HG02763 (cell line): ENCODE data around the gene CBX8.
"Not testable (repeated sequence)": the region's sequence is repeated elsewhere in the genome, so short reads cannot be mapped to it uniquely, and the experiment has no call there.

ENCODE experiments used
- ATAC-seq: cut with Tn5 transposase; IDR thresholded peaks from one replicate; pipeline ENCODE4 v1.9.1; 2021; ENCODE audit warnings: mild to moderate bottlenecking, moderate library complexity; ENCODE audit not compliant: unreplicated experiment

CBX8 gene

DNA sequence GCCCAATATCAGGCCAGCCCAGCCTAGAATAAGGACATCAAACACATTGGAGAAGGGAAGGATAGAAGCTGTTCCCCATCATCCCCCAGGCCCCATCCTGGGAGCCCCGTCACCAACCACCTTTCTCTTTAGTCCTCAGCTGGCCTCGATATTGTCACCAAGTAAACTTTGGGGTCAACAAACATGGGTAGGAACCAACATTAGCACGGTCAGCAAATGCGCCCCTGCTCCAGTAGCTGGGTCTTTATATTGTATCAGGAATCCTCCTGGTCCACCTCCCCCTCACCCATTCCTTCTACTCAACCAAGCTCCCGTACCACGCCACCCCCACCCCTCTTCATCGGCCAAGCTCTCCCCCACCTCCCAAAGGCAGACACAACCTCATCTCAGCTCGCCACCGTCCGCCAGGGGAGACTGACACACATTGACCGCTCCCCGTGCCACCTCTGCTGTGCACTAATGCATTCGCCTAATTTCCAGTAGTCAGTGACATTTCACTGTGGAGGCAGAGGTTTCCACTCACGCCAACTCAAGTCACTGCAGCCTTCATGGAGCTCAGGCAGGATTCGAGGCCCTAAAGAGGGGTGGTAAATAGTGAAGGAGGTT is 39.6 kb downstream of the CBX8 start:
- ATAC-seq = no peak

DNA sequence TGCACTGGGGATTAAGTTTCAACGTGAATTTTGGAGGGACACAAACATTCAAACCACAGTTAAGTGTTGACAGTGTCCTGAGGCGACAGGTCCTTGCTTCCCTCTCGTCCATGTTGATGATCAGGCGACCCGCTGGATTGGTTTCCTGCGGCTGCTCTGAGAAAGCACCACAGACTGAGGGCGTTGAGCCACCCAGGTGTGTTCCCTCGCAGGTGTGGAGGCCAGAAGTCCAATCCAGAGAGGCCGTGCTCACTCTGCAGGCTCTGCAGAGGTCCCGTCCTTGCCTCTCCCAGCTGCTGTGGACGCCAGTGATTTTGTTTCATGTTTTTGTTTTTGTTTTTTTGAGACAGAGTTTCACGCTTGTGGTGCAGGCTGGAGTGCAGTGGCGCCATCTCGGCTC is 41.3 kb downstream of the CBX8 start:
- ATAC-seq = no peak

DNA sequence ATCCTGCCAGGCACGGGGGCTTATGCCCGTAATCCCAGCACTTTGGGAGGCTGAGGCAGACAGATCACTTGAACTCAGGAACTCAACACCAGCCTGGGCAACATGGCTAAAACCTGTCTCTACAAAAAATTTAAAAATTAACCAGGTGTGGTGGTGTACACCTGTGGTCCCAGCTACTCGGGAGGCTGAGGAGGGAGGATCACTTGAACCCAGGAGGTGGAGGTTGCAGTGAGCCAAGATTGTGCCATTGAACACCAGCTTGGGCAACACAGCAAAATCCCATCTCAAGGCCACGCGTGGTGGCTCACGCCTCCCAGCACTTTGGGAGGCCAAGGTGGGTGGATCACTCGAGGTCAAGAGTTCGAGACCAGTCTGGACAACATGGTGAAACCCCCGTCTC is 42.0 kb downstream of the CBX8 start:
- ATAC-seq = not testable (repeated sequence)

DNA sequence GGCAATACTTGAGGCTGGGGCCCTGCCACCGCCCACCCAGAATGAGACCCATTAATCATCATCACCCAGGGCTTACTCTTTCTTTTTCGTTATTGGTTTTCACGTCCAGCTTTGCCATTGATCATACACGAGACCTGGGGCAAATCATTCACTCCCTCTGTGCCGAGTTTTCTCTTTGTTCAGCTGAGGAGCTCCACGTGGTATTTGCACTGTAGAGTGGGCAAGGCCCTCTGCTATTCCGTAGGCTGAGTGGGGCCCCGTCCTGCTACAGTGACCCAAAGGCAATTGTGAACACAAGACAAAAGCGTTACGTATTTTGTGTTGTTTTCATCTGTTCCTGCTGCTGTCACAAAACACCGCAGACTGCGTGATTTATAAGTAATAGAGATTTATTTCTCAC is 42.5 kb downstream of the CBX8 start:
- no peak for ATAC-seq

DNA sequence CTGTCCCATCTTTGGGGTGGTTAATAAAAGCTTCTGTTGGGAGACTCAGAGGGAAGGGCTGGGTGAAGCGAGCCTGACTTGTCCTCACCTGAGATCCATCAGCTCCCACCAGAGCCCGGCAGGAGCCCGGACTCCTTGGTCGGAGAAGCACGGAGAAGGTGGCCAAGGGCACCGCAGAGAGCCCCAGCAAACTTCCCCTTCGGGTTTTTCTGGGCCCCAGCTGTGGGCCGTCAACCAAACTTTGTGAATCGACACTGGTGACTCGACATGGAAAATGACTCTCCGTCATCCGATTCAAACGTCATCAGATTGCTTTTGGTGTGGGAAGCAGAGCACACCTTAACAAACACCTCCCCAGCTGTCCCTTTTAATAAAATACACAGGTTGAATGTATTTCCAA is 44.7 kb downstream of the CBX8 start:
- ATAC-seq = no peak

DNA sequence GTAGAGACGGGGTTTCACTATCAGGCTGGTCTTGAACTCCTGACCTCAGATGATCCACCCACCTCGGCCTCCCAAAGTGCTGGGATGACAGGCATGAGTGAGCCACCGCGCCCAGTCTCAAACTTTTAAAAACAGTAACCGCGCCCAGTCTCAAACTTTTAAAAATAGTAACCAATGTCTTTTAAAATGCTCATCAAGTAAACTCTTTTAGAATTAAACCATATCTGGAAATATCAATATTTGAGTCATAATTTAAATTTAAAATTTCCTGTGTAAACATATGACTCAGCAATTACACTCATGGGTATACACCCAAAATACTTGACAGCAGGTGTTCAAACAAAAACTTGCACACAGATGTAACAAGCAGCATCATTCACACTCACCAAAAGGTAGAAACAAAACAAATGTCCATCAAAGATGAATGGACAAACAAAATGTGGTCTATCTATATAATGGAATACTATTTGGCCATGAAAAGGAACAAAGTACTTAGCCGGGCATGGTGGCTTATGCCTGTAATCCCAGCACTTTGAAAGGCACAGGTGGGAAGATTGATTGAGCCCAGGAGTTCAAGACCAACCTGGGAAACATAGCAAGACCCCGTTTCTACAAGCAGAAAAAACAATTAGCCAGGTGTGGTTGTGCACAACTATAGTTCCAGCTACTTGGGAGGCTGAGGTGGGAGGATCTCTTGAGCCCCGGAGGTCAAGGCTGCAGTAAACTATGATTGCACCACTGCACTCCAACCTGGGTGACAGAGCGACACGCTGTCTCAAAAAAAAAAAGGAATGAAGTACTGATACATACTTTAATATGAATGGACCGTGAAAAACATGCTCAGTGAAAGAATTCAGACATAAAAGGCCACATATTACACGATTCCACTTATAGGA is 46.0 kb downstream of the CBX8 start:
- ATAC-seq = no peak

DNA sequence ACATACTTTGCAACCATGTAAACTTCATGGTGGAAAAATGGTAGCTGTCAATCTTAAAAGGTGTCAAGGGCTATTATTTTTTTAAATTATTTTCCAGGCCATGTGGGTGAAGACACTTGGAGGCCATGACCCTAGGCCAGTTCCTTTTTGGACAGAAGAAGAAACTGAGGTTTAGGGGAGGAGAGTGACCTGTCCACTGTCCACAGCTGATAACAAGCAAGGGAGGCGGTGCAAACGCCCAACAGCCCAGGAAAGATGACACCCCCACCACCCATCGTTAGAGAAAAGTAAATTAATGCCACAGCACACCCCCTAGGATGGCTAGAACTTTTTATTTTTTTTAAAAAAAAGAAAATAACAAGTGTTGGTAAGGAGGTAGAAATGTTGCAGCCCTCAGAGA is 46.9 kb downstream of the CBX8 start:
- no peak for ATAC-seq

DNA sequence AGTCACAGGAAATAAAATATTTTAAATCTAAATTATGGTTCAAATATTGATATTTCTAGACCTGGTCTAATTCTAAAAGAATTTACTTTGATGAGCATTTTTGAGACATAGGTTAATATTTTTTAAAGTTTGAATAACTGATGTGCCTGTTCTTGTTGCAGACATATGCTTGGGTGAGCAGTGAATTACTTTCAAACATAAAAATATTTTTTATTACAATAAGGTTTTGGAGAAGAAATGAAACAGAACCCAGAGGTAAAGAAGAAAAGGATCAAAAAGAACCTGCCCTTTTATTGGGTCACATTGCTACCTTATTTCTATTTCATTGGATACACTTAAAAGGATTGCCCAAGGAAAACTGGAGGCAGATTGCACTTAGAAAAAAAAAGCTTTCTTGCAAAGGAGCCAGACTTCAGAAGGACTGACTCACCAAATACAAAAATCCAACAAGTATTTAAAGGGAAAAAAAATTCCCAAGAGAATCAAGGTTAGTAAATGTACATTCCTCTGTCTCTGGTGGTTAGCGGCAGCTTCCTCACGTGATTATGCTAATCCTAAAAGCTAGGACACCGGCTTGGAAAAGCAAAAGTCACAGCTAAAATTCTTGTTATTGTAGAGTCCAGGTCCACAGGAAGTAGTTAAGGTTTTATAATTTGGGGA is 47.6 kb downstream of the CBX8 start:
- ATAC-seq = no peak

DNA sequence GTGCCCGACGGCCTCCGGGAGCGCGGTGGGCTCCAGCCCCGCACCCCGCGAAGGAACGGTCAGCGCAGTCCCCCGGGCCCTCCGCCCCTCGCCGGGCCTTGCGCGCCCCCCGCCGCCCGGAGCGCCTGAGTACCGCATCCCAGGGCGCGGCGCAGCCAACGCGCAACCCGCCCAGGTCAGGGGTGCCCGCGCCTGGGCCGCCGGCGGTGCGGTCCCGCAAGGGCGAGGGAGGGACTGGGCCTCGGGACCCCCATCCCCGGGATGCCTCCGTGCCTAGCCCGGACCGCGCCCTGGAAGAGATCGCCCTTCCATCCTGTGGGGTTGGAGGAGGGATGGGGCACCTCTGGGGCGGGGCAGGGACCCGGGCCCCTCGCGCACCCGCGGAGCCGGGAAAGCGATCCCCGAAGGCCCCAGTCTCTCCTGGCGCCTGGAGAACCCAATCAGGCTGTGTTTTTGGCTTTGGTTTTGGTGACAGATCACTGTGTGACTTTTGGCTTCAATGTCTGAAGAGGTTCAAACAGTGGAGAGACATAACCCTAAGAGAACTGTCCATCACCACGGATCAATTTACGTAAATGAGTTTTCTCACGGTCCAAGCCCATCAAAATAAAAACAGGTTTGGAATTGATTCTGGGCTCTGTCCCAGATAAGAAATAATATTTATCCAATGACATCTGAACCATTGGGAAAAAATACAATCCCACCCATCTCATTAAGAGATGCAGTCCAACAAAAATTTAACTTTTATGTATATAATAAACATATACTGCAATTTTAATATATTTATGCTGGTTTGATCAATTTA is 48.4 kb downstream of the CBX8 start:
- ATAC-seq = no peak

DNA sequence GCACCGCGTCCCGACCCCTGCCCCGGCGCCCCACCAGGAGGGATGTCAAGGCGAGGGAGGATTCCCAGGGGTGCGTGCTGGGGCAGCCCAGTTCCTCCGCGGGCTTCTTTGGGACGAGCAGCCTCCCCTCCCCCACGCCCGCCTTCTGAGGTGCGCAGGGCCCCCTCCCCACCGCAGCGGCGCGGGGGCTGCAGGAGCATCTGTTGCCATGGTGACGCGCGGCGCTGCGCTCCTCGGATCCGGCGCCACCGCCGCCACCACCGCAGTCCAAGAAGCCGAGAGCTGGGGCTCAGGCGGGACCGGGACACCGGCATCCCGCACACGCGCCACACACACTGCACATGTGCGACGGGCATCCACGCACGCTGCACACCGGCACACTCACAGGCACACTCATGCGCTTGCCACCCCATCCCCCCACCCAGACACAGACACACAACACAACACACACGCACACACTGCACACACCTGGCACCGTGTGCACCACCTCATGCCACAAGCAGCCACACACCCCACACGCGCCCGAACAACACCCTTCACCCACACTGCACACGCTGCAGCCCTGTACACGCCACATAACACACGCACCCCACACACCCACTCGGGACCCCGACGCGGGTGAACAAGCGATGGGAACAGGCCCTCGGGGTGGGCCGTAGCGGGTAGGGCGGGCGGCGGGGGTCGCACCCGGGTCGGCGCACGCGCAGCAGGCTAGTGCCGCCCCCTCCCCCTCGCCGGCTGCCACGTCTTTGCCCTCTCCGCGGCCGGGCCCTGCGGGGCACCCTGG is 49.2 kb downstream of the CBX8 start:
- no peak for ATAC-seq

DNA sequence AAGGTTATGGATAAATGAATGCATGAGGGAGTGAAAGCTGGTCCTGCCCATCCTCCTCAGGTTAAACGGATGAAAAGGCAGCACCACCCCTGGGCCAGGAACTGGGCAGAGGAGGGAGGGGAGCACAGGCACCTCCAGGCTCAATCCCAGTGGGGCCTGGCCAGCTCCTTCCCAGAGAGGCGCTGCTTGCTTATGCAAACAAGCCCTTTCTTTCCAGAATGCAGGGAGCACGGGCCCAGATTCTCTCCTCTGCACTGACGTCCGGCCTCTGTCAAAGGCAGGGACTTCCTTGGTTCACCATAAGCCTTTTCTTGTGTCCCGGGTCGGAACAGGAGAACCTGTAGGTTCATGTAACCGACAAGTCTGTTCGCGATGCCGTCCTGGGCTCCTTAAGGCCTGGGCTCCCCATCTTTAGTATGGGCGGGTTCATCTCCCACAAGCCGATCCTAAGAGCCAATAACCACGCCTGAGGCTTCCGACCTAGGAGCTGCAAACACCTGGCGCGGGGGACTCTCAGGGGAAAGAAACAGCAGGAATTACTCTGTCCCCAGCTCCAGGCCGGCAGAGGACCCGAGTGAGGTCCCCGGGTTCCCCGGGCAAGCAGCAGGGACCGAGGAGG is 49.9 kb downstream of the CBX8 start:
- no peak for ATAC-seq

DNA sequence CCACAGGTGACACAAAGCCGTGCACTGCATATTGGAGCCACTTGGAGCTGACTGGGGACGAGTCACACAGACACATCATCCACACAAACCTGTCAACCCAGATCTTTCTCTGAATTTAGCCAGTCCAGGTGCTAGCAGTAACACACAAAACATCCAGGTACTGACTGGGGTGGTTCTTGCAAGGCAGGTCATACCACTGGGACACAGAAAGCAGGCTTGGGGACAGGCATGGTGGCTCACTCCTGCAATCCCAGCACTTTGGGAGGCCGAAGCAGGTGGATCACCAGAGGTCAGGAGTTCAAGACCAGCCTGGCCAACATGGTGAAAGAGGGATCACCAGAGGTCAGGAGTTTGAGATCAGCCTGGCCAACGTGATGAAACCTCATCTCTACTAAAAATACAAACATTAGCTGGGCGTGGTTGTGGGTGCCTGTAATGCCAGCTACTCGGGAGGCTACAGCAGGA is 51.2 kb downstream of the CBX8 start:
- ATAC-seq = no peak

DNA sequence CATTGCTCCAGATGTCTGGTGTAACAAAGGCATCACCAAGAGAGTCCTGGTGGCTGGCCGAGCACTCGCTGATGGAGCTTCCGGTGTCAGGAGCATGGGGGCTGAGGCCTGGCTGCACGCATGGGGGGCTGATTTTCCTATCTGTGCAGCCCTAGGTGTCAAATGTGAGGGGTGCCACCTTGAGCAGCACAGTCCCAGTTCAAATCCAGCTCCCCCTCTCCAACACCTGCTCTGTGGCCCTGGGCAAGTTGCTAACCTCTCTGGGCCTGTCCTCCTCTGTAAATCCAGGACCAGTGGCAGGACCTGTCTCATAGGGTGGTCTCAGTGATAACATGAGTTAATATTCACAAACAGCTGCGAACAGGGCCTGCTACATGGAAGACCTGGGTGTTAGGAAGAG is 53.3 kb downstream of the CBX8 start:
- no peak for ATAC-seq

DNA sequence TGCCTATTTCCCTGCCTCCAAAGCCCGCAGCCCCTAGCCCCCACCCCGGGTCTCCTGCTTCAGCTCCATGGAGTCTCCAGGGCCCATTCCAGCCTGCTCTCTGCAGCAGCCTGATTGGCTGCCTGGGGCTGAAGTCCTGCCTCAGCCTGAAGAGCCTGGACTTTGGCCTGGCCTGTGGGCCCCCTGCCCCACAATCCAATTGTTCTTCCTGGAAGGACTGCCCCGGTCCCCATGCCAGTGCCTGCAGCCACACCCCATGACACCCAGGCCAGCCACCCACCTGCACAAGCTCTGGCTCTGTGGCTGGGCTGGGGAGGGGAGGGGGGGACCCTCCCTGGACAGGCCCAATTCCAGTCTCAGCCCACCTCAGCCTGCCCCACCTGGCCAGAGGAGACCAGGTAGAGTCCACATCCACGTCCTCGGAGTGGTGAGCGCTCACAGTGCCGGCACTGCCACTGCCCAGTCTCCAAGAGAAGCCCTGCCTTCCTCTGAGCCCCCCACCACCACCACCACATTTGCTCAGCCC is 53.9 kb downstream of the CBX8 start:
- ATAC-seq = no peak

DNA sequence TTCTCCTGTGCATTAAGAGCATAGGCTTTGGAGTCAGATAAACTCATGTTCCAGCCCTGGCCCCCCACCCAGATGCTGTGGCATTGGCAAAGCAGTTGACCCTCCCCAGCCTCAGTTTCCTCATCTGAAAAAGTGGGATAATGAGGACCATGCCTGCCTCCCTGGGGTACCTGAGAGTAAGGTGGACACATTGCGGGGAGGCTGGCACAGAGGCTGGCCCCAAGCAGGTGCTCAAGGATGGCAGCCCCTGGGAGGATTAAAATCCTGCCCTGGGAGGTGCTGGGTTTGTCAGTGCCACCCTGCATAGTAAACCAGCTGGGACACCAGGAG is 54.3 kb downstream of the CBX8 start:
- ATAC-seq = no peak
